ENCODE results near the gene STAT3.
"Not testable (repeated sequence)": the region's sequence is repeated elsewhere in the genome, so short reads cannot be mapped to it uniquely, and the experiment has no call there.

STAT3 gene

DNA sequence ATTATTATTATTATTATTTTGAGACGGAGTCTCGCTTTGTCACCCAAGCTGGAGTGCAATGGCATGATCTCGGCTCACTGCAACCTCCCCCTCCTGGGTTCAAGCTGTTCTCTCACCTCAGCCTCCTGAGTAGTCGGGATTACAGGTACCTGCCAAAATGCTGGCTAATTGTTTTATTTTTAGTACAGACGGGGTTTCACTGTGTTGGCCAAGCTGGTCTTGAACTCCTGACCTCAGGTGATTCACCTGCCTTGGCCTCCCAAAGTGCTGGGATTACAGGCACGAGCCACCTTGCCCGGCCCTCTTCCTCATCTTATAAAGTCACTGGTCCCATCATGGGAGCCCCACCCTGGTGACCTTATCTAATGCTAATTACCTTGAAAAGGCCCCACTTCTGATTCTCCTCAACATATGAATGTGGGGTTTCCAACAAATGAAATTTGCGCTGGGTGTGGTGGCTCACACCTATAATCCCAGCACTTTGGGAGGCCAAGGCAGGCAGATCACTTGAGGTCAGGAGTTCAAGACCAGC, 12.7 kb upstream of the STAT3 start:
- not testable (repeated sequence) for H3K4me1 ChIP-seq (ENCODE audit: control insufficient read depth, insufficient read depth, low read depth, low read length); H4K8ac ChIP-seq (ENCODE audit: low read length); H3K4ac ChIP-seq (ENCODE audit: low read depth in 1 of 2, low read length in 2 of 2); H2BK120ac ChIP-seq (ENCODE audit: low read depth, low read length); H3K4me2 ChIP-seq (ENCODE audit: low read length, poor library complexity, severe bottlenecking); H2AFZ ChIP-seq (ENCODE audit: low read depth, low read length); H2AK5ac ChIP-seq (ENCODE audit: low read length, severe bottlenecking); H3K23ac ChIP-seq (ENCODE audit: low read length in 2 of 2); H3K4me3 ChIP-seq (ENCODE audit: insufficient read depth in 1 of 2, low read depth in 1 of 2, low read length in 2 of 2); H4K91ac ChIP-seq (ENCODE audit: low read length); H2BK15ac ChIP-seq (ENCODE audit: low read depth, poor library complexity, severe bottlenecking); DNase-seq; H2BK12ac ChIP-seq (ENCODE audit: low read length in 2 of 2); H3K9me3 ChIP-seq (ENCODE audit: control insufficient read depth, low read length); H3K27ac ChIP-seq (ENCODE audit: low read length, poor library complexity, severe bottlenecking); H2BK5ac ChIP-seq (ENCODE audit: low read depth, low read length, poor library complexity, severe bottlenecking); H3K18ac ChIP-seq (ENCODE audit: low read depth in 1 of 2, low read length in 2 of 2); H3K14ac ChIP-seq (ENCODE audit: low read length in 2 of 2); H3K27me3 ChIP-seq (ENCODE audit: control insufficient read depth in 1 of 2, insufficient read depth in 1 of 2, low read length in 2 of 2)
- H3K79me1 ChIP-seq (replicated peaks; ENCODE audit: low read length, poor library complexity, severe bottlenecking), result peaks cover 21% of the 10 kb centered on the region
- peak overlapping the region; percentile 12 for H3K9ac ChIP-seq (ENCODE audit: low read length)
- H3K36me3 ChIP-seq (ENCODE audit: control insufficient read depth in 1 of 2, insufficient read depth in 2 of 2, low read depth in 1 of 2, low read length in 2 of 2), result peaks cover 34 to 37% of the 10 kb centered on the region in 2 experiments
- 84% methylated on average over 8 of the region's 8 CpGs for whole genome bisulfite sequencing

GRCh38 chr17:42399948-42400843, 12.0 kb upstream of the STAT3 start:
- Histone ChIP-seq H3K18ac (ENCODE audit: low read depth in 1 of 2, low read length in 2 of 2) (no peak overlapping the region), H4K91ac (ENCODE audit: low read length) (no peak overlapping the region), H3K27me3 (ENCODE audit: control insufficient read depth in 1 of 2, insufficient read depth in 1 of 2, low read length in 2 of 2) (no peaks in the 10 kb centered on the region), H3K4me3 (ENCODE audit: insufficient read depth in 1 of 2, low read depth in 1 of 2, low read length in 2 of 2) (no peak overlapping the region), H3K79me1 (replicated peaks; ENCODE audit: low read length, poor library complexity, severe bottlenecking) (peaks cover 18% of the 10 kb centered on the region), H3K9me3 (ENCODE audit: control insufficient read depth, low read length) (no peaks in the 10 kb centered on the region), H2AK5ac (ENCODE audit: low read length, severe bottlenecking) (no peak overlapping the region), H3K4ac (ENCODE audit: low read depth in 1 of 2, low read length in 2 of 2) (no peak overlapping the region), H4K8ac (ENCODE audit: low read length) (no peak overlapping the region), H2BK5ac (ENCODE audit: low read depth, low read length, poor library complexity, severe bottlenecking) (no peak overlapping the region), H3K4me1 (ENCODE audit: control insufficient read depth, insufficient read depth, low read depth, low read length) (no peaks in the 10 kb centered on the region), H2BK15ac (ENCODE audit: low read depth, poor library complexity, severe bottlenecking) (no peak overlapping the region), H3K14ac (ENCODE audit: low read length in 2 of 2) (no peak overlapping the region), H2BK120ac (ENCODE audit: low read depth, low read length) (no peak overlapping the region), H3K23ac (ENCODE audit: low read length in 2 of 2) (no peak overlapping the region), H3K4me2 (ENCODE audit: low read length, poor library complexity, severe bottlenecking) (no peak overlapping the region), H3K27ac (ENCODE audit: low read length, poor library complexity, severe bottlenecking) (no peak overlapping the region), H3K9ac (ENCODE audit: low read length) (peak overlapping the region; percentile 12), H3K36me3 (ENCODE audit: control insufficient read depth in 1 of 2, insufficient read depth in 2 of 2, low read depth in 1 of 2, low read length in 2 of 2) (peaks cover 26 to 35% of the 10 kb centered on the region in 2 experiments), H2AFZ (ENCODE audit: low read depth, low read length) (no peak overlapping the region), H2BK12ac (ENCODE audit: low read length in 2 of 2) (peak overlapping the region in 1 of 2 experiments; percentile 10)
- WGBS, result 77% methylated on average over 6 of the region's 6 CpGs
- no peak for DNase-seq

GRCh38 chr17:42399121-42399520, 10.9 kb upstream of the STAT3 start:
- H2BK5ac ChIP-seq (ENCODE audit: low read depth, low read length, poor library complexity, severe bottlenecking), result no peak overlapping the region
- no peak overlapping the region for H4K8ac ChIP-seq (ENCODE audit: low read length)
- peak overlapping the region; percentile 48 for H3K9ac ChIP-seq (ENCODE audit: low read length)
- no peak overlapping the region for H3K14ac ChIP-seq (ENCODE audit: low read length in 2 of 2)
- H3K79me1 ChIP-seq (replicated peaks; ENCODE audit: low read length, poor library complexity, severe bottlenecking), result peaks cover 9% of the 10 kb centered on the region
- no peaks in the 10 kb centered on the region for H3K9me3 ChIP-seq (ENCODE audit: control insufficient read depth, low read length)
- H3K4me3 ChIP-seq (ENCODE audit: insufficient read depth in 1 of 2, low read depth in 1 of 2, low read length in 2 of 2), result no peak overlapping the region
- no peaks in the 10 kb centered on the region for H3K4me1 ChIP-seq (ENCODE audit: control insufficient read depth, insufficient read depth, low read depth, low read length)
- H3K4me2 ChIP-seq (ENCODE audit: low read length, poor library complexity, severe bottlenecking), result no peak overlapping the region
- H2BK15ac ChIP-seq (ENCODE audit: low read depth, poor library complexity, severe bottlenecking), result no peak overlapping the region
- no peak overlapping the region for H3K23ac ChIP-seq (ENCODE audit: low read length in 2 of 2)
- no peak overlapping the region for H3K18ac ChIP-seq (ENCODE audit: low read depth in 1 of 2, low read length in 2 of 2)
- H4K91ac ChIP-seq (ENCODE audit: low read length), result no peak overlapping the region
- H3K27me3 ChIP-seq (ENCODE audit: control insufficient read depth in 1 of 2, insufficient read depth in 1 of 2, low read length in 2 of 2), result no peaks in the 10 kb centered on the region
- no peak overlapping the region for H3K27ac ChIP-seq (ENCODE audit: low read length, poor library complexity, severe bottlenecking)
- no peak overlapping the region for H2AFZ ChIP-seq (ENCODE audit: low read depth, low read length)
- H3K4ac ChIP-seq (ENCODE audit: low read depth in 1 of 2, low read length in 2 of 2), result no peak overlapping the region
- no peak overlapping the region for H2BK120ac ChIP-seq (ENCODE audit: low read depth, low read length)
- no peak overlapping the region for H2AK5ac ChIP-seq (ENCODE audit: low read length, severe bottlenecking)
- WGBS, result 84% methylated on average over 2 of the region's 2 CpGs
- no peak overlapping the region for H2BK12ac ChIP-seq (ENCODE audit: low read length in 2 of 2)
- no peak for DNase-seq
- H3K36me3 ChIP-seq (ENCODE audit: control insufficient read depth in 1 of 2, insufficient read depth in 2 of 2, low read depth in 1 of 2, low read length in 2 of 2), result peaks cover 16 to 25% of the 10 kb centered on the region in 2 experiments

DNA sequence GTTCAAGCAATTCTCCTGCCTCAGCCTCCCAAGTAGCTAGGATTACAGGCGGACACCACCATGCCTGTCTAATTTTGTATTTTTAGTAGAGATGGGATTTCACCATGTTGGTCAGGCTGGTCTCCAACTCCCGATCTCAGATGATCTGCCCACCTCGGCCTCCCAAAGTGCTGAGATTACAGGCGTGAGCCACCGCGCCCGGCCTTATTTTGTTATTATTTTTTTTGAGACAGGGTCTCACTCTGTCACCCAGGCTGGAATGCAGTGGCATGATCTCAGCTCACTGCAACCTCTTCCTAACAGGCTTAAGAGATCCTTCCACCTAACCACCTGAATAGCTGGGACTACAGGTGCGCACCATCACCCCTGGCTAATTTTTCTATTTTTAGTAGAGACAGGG, 7.4 kb upstream of the STAT3 start:
- not testable (repeated sequence) for H3K4me3 ChIP-seq (ENCODE audit: insufficient read depth in 1 of 2, low read depth in 1 of 2, low read length in 2 of 2); H3K27ac ChIP-seq (ENCODE audit: low read length, poor library complexity, severe bottlenecking); H3K14ac ChIP-seq (ENCODE audit: low read length in 2 of 2); H3K18ac ChIP-seq (ENCODE audit: low read depth in 1 of 2, low read length in 2 of 2); H2BK120ac ChIP-seq (ENCODE audit: low read depth, low read length); H3K4me1 ChIP-seq (ENCODE audit: control insufficient read depth, insufficient read depth, low read depth, low read length); H3K9me3 ChIP-seq (ENCODE audit: control insufficient read depth, low read length); H4K8ac ChIP-seq (ENCODE audit: low read length); H3K36me3 ChIP-seq (ENCODE audit: control insufficient read depth in 1 of 2, insufficient read depth in 2 of 2, low read depth in 1 of 2, low read length in 2 of 2); H3K9ac ChIP-seq (ENCODE audit: low read length); H2AK5ac ChIP-seq (ENCODE audit: low read length, severe bottlenecking); H2AFZ ChIP-seq (ENCODE audit: low read depth, low read length); H2BK5ac ChIP-seq (ENCODE audit: low read depth, low read length, poor library complexity, severe bottlenecking); DNase-seq; H3K79me1 ChIP-seq (replicated peaks; ENCODE audit: low read length, poor library complexity, severe bottlenecking); H4K91ac ChIP-seq (ENCODE audit: low read length); H2BK12ac ChIP-seq (ENCODE audit: low read length in 2 of 2); H3K23ac ChIP-seq (ENCODE audit: low read length in 2 of 2); H3K4me2 ChIP-seq (ENCODE audit: low read length, poor library complexity, severe bottlenecking); H3K27me3 ChIP-seq (ENCODE audit: control insufficient read depth in 1 of 2, insufficient read depth in 1 of 2, low read length in 2 of 2); H3K4ac ChIP-seq (ENCODE audit: low read depth in 1 of 2, low read length in 2 of 2); H2BK15ac ChIP-seq (ENCODE audit: low read depth, poor library complexity, severe bottlenecking)
- 97% methylated on average over 8 of the region's 8 CpGs for WGBS
